GM19324 (cell line): ENCODE measurements around the gene HCN3.

Source experiments
- ATAC-seq: cut with Tn5 transposase; IDR thresholded peaks from one replicate; pipeline ENCODE4 v1.9.1; 2021; ENCODE audit warnings: mild to moderate bottlenecking, moderate library complexity; ENCODE audit not compliant: unreplicated experiment, low FRiP score

Gene HCN3

DNA sequence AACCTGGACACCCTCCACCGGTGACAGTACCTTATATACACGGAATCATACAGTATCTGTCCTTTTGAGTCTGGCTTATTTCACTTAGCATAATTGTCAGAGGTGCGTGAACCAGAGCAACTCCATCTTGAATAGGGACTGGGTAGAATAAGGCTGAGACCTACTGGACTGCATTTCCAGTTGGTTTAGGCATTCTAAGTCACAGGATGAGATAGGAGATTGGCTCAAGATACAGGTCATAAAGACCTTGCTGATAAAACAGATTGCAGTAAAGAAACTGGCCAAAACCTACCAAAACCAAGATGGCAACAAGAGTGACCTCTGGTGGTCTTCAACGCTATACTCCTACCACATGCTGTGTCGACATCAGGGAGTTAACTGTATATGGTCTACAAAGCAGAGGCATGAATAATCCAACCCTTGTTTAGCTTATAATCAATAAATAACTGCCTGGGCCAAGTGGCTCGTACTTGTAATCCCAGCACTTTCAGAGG is 30.0 kb downstream of the HCN3 start:
- ATAC-seq: no peak

GRCh38 chr1:155308493-155309422 is 31.5 kb downstream of the HCN3 start, which contains the start of gene FDPS:
Gene FDPS, plus strand, starts transcription at chr1:155308866. Its CDS starts 924 bp downstream, at chr1:155309790.
- peak; percentile 97 for ATAC-seq

GRCh38 chr1:155309423-155310021 is 32.3 kb downstream of the HCN3 start:
- no peak for ATAC-seq

- no peak for ATAC-seq
Measured at GRCh38 chr1:155313261-155313660, 36.0 kb downstream of the HCN3 start.

GRCh38 chr1:155316922-155317321 is 39.7 kb downstream of the HCN3 start:
- ATAC-seq: no peak

DNA sequence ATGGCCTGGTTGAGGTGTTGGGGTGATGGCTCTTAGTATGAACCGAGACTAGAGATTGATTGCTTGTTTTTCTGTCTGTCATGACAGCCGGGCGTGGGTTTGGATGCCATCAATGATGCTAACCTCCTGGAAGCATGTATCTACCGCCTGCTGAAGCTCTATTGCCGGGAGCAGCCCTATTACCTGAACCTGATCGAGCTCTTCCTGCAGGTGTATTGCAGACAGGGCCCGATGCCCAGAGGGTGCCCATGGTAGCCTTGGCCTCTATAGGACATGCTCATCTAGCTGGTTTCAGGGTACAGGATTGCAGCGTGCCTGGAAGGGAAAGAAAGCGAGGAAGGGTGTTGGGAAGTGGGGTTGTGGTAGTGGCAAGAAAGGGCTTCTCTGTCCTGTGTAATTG is 40.8 kb downstream of the HCN3 start:
- no peak for ATAC-seq

GRCh38 chr1:155319536-155319935 is 42.3 kb downstream of the HCN3 start:
- no peak for ATAC-seq

DNA sequence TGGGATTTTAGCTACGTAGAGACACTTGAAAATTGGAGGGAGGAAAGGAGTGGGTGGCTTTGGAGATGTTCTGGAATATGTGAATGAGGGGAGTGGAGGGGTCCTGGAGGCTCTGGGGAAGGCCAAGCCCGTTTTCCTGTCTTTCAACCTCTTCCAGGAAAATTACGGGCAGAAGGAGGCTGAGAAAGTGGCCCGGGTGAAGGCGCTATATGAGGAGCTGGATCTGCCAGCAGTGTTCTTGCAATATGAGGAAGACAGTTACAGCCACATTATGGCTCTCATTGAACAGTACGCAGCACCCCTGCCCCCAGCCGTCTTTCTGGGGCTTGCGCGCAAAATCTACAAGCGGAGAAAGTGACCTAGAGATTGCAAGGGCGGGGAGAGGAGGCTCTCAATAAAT is 43.0 kb downstream of the HCN3 start:
- no peak for ATAC-seq

- no peak for ATAC-seq
Measured at GRCh38 chr1:155320661-155321617, 43.7 kb downstream of the HCN3 start, which contains the start of gene RUSC1. Gene RUSC1, plus strand, starts transcription at chr1:155320894. Its CDS starts 880 bp downstream, at chr1:155321774.

DNA sequence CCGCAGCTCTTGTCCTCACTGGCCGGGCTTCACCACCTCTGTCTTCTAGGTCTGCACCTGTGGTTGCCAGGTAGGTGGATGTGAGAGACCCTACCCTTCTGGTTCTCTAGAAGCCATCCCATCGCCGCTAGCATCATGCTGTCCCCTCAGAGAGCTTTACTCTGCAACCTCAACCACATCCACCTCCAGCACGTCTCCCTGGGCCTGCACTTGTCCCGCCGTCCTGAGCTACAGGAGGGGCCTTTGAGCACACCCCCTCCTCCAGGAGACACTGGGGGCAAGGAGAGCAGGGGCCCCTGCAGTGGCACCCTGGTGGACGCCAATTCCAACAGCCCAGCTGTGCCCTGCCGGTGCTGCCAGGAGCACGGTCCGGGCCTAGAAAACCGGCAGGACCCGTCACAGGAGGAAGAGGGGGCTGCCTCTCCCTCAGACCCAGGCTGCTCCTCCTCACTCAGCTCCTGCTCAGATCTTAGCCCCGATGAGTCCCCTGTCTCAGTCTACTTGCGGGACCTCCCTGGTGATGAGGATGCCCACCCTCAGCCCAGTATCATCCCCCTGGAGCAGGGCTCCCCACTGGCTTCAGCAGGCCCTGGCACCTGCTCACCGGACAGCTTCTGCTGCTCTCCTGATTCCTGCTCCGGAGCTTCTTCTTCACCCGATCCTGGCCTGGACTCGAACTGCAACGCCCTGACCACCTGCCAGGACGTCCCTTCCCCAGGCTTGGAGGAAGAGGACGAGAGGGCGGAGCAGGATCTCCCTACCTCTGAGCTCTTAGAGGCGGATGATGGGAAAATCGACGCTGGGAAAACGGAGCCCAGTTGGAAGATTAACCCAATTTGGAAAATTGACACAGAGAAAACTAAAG is 44.6 kb downstream of the HCN3 start:
- no peak for ATAC-seq

DNA sequence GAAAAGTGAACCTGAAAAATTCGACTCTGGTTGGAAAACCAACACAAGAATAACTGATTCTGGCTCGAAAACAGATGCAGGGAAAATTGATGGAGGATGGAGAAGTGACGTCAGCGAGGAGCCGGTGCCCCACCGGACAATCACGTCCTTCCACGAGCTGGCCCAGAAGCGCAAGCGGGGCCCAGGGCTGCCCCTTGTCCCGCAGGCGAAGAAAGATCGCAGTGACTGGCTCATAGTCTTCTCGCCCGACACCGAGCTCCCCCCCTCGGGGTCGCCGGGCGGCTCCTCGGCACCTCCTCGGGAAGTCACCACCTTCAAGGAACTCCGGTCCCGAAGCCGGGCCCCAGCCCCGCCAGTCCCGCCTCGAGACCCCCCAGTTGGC is 45.3 kb downstream of the HCN3 start:
- ATAC-seq: no peak

DNA sequence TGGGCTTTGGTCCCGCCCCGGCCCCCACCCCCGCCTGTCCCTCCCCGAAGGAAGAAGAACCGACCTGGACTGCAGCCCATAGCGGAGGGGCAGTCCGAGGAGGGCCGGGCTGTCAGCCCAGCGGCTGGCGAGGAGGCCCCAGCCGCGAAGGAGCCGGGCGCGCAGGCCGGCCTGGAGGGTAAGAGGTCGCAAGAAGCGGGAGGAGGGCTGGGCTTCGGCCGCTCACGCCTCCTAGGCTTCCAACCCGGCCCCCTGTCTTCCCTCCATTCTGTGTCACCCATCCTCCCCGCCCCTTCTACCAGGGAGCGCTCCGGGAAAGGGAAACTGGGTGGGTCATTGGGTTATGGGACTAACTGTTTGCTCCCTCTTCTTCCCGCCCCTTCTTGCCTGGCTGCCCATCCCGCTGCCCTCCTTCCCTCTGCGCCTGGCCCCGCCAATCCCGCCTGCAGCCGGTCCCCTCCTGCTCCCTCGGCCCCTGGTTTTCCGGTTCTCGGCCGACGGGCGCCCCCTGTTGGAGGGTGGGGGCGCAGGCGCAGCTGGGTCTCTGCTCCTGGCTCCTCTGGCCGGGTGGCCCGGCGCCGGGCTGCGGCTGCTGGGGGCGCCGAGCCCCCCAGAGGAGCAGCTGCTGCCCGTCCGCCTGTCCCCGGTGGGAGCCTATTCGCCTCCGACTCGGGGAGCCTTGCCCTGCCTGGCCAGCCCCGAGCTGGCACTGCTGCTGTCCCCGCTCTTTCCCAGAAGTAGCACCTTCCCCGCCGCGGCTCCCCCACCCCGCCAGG is 45.9 kb downstream of the HCN3 start:
- ATAC-seq: peak; percentile 49

DNA sequence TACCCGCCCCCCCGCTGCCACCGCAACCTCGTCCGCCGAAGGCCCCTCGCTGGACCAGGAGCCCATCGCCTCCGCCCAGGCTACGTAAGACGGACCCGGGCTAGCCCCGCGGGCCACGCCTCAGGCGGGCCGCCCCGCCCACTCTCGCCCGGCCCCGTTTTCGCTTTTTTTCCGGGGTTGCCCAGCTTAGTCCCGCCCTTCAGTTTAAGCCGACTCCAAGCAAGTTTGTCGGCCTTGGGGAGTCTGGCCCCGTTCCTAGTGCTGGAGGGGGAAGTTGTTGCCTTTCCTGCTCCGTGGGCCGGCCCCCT is 46.4 kb downstream of the HCN3 start:
- peak; percentile 45 for ATAC-seq

DNA sequence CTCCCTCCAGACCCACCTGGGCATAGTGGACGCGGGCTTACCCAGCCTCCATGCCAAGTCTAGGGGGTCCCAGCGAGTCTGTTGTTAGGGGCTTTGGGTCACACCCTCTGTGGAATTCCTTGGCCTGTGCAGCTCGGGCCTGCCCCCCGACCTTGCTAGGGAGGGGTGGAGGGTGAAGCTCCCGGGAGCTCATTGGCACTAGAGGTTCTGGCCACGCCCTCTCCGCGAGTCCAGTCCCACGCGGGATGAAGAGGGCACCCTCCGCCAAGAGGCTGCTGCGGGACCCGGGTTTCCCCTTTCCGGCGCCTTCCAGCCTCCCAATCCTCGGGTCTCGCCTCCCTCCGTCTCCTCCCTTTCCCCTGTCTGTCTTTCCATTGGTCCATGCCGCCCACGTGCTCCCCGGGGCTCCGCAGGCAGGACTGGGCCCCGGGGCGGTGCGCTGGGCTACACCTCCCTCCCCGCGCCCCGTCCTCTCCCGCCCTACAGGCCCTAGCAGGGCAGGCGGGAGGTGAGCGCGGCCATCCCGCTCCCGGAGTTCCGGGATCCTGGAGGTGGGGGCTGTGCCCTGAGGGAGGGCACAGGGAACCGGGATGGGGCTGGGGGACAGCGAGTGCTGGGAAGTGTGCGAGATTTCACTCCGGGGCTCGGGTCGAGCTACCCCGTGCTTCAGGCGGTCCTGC is 46.9 kb downstream of the HCN3 start:
- peak; percentile 66 for ATAC-seq

- no peak for ATAC-seq
Measured at GRCh38 chr1:155324717-155325602, 47.7 kb downstream of the HCN3 start.

GRCh38 chr1:155325603-155325893 is 48.3 kb downstream of the HCN3 start:
- no peak for ATAC-seq

- ATAC-seq: no peak
Measured at GRCh38 chr1:155326020-155326526, 48.8 kb downstream of the HCN3 start.
